Right cardiac atrium (tissue), 5 donors: ENCODE data around the gene TLCD4. TPM values are rescaled to one million over a fixed set of nuclear protein-coding genes. Genes with fewer than 3 reads are reported as not detected.

Experiments used
- ATAC-seq, 2 donors: fragments of 200-7000 bp; cut with Tn5 transposase; one replicate each; pipeline versions ENCODE4 v1.8.0 to v1.9.1; 2020; ENCODE audit warnings: moderate library complexity in 2 of 2, mild to moderate bottlenecking in 1 of 2
- DNase-seq, 3 donors: peaks; one replicate each; pipeline ENCODE4 v3.0.0-alpha.2; 2020
- H3K27ac ChIP-seq: one replicate; pipeline ENCODE4 v1.5.1; 2013; ENCODE audit warnings: mild to moderate bottlenecking, low read length, control low read depth, moderate library complexity
- H3K27me3 ChIP-seq: one replicate; pipeline ENCODE4 v1.6.1; 2013; ENCODE audit not compliant: control insufficient read depth, insufficient read depth
- H3K4me1 ChIP-seq: one replicate; pipeline ENCODE4 v1.6.1; 2013; ENCODE audit warnings: low read length; ENCODE audit not compliant: control insufficient read depth, insufficient read depth
- H3K4me3 ChIP-seq: one replicate; pipeline ENCODE4 v1.5.1; 2013; ENCODE audit warnings: low read length, control low read depth
- H3K9me3 ChIP-seq: one replicate; pipeline ENCODE4 v1.6.1; 2013; ENCODE audit warnings: low read length; ENCODE audit not compliant: control insufficient read depth
- WGBS: extraction: QIAGEN DNeasy Blood & Tissue Kit; methylation state at CpG from one replicate; pipeline ENCODE4 v1.1.7; 2013; 5-methylcytosine and 5-hydroxymethylcytosine counted together
- intact Hi-C, 4 donors: fragments of 100-400 bp; cut with DNase I; formaldehyde crosslinking; loops; one replicate each; pipeline versions ENCODE4 v1.11.0 to v1.14.0; 2022 to 2023
- polyA plus RNA-seq: library from polyadenylated mRNA; stranded (reverse); fragments of 200-250 nt; gene quantifications from one replicate; pipeline ENCODE4 v1.2.3, GENCODE V29; 2013
- total RNA-seq, 4 donors: library from RNA; stranded (reverse); fragmentation: NEBNext Ultra II Directional; extraction: Animal tissue kit (Norgen Biotek cat#: 25700); gene quantifications; one replicate each; pipeline ENCODE4 v1.2.1, GENCODE V29; 2021
- donor health status: healthy with polysubstance abuse.
- donor health status: DM: no; HTN: yes; CAD: no.
- donor health status: DM: no; HTN: no; CAD: no.
- donor health status: DM: no; HTN: yes; CAD: no; lungs with severe emphysema.
- donor health status: DM: yes; HTN: yes; CAD: no.

Gene TLCD4
- total and polyA plus RNA-seq, 5 donors = 18.2 to 91.6 (median 74.8) TPM

DNA sequence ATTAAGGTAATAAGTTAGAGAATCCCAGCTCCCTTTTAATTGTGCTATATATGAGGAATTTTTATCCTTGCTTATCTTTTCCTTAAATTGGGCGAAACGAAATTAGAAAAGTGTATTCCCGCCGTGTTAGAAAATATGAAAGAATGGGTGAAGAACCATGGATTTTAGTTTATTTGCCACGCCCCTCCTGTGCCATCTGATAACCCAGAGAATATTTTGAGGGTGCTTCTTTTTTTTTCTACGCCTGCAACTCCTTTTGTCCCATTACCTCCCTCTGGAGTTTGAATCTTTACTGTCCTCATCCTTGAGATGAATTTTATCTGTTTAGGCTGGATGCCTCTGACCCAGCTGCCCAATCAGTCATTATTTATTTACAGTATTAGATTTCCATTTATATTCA is 1.6 kb downstream of the TLCD4 start:
- ATAC-seq = no peak
- H3K9me3 ChIP-seq = no peaks in the 10 kb centered on the region
- H3K27me3 ChIP-seq = no peaks in the 10 kb centered on the region
- peaks cover 2% of the 10 kb centered on the region for H3K4me1 ChIP-seq
- 87% methylated on average over 6 of the region's 6 CpGs for WGBS
- H3K27ac ChIP-seq = no peak overlapping the region
- H3K4me3 ChIP-seq = peak overlapping the region; percentile 96
- no peak for DNase-seq
- intact Hi-C loops = loop anchor here in 2 of 4 donors (5.0 to 10.0 kb wide), 2 partner anchors 114 to 116 kb away; partner anchors contain the start of gene RWDD3 (in 2 of the 2)

DNA sequence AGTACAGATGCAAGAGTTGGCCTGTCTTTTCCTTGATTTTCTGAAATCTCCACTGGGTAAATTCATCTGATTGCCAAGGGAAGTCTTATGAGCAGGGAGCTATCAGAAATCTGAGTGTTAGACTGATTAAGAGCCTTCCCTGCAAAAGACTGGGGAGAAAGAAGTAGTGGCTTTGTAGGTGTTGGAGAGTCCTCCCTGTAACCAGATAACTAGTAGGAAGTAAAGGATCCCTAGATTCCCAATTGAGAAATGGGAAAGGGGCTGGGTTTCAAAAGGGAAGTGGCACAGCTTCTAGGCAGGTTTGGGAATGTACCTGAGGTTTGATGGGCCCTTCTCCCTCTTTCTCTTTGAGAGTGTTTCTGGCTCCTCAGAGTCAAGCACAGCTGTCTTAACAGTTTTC is 2.1 kb downstream of the TLCD4 start:
- no peak for ATAC-seq
- Histone ChIP-seq H3K4me3 (peak overlapping the region; percentile 96), H3K27ac (no peak overlapping the region)

DNA sequence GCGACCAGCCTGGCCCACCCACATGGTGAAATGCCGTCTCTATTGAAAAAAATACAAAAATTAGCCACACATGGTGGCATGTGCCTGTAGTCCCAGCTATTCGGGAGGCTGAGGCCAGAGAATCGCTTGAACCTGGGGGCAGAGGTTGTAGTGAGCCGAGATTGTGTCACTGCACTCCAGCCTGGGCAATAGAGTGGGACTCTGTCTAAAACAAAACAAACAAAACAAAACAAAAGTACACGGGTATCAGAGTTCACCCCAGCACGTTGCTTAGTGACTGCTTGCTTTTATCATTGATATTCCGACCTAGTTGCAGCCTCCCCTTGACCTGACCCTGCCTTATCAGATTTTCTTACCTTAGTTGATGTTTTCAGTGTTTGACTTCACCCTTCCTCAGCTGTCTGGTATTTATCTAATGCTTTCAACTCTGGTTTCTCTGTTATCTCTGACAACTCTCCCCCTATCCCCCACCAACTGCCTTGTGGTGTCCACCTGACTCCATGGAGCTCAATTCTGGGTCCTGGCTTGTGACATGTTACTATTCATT is 5.1 kb downstream of the TLCD4 start:
- H3K4me3 ChIP-seq = no peak overlapping the region
- 75% methylated on average over 8 of the region's 8 CpGs for WGBS
- no peak for DNase-seq
- H3K4me1 ChIP-seq = peaks cover 2% of the 10 kb centered on the region
- no peak for ATAC-seq
- no peaks in the 10 kb centered on the region for H3K9me3 ChIP-seq
- H3K27me3 ChIP-seq = no peaks in the 10 kb centered on the region
- H3K27ac ChIP-seq = no peak overlapping the region
- intact Hi-C loops = loop anchor here in 1 of 4 donors (10.0 kb wide), 1 partner anchor 113 kb away; the partner anchor contains the start of gene RWDD3

More for the DNA sequence above, 2.1 kb downstream of the TLCD4 start:
- intact Hi-C loops = loop anchor here in 2 of 4 donors (5.0 to 10.0 kb wide), 2 partner anchors 113 to 116 kb away; partner anchors contain the start of gene RWDD3 (in 2 of the 2)
- no peaks in the 10 kb centered on the region for H3K27me3 ChIP-seq
- DNase-seq = no peak
- H3K4me1 ChIP-seq = peaks cover 2% of the 10 kb centered on the region
- no peaks in the 10 kb centered on the region for H3K9me3 ChIP-seq

DNA sequence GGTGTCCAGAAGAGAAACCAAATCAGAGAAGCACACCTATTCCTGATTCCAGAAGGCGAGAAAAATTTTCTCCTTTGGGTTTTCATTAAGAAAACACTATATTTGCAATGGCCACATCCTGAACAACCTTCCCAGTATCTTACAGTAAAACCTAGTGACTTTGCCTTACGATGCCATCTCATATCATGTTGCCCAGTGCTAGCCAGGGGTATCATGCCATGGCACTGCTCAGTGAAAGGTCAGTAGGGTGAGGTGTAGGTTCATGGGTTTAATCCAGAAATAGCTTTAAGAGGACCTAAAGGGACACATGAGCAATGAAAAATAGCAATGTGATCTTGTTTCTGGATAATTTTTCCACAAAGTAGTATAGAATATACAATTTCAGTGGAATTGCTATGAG is 7.2 kb downstream of the TLCD4 start:
- no peak overlapping the region for H3K4me3 ChIP-seq
- DNase-seq (no peak), ATAC-seq (no peak)
- H3K4me1 ChIP-seq = peaks cover 2% of the 10 kb centered on the region
- intact Hi-C loops = loop anchor here in 1 of 4 donors (10.0 kb wide), 1 partner anchor 110 kb away; the partner anchor contains the start of gene RWDD3
- H3K27ac ChIP-seq = no peak overlapping the region
- no peaks in the 10 kb centered on the region for H3K27me3 ChIP-seq
- no peaks in the 10 kb centered on the region for H3K9me3 ChIP-seq
- WGBS = 93% methylated on average over 2 of the region's 2 CpGs

DNA sequence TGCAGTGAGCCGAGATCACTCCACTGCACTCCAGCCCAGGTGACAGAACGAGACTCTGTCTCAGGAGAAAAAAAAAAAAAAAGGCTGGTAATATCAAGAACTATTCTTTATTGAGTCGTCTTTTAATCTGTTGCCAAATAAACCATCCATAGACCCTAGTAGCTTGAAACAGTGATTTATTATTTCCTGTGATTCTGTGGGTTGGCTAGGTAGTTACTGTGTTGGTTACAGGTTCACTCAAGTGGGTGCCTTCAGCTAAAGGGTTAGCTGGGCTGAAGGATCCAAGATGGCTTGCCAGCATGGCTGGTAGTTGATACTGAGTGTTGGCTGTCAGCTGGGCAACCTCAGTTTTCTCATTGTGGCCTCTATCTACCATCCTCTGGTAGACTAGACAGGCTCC is 9.2 kb downstream of the TLCD4 start:
- no peak for ATAC-seq
- no peak for DNase-seq
- no peaks in the 10 kb centered on the region for H3K4me1 ChIP-seq
- no peak overlapping the region for H3K27ac ChIP-seq
- intact Hi-C loops = loop anchor here in 1 of 4 donors (10.0 kb wide), 1 partner anchor 108 kb away; the partner anchor contains the start of gene RWDD3
- 90% methylated on average over 3 of the region's 3 CpGs for WGBS
- no peaks in the 10 kb centered on the region for H3K27me3 ChIP-seq
- H3K4me3 ChIP-seq = no peak overlapping the region
- no peaks in the 10 kb centered on the region for H3K9me3 ChIP-seq

DNA sequence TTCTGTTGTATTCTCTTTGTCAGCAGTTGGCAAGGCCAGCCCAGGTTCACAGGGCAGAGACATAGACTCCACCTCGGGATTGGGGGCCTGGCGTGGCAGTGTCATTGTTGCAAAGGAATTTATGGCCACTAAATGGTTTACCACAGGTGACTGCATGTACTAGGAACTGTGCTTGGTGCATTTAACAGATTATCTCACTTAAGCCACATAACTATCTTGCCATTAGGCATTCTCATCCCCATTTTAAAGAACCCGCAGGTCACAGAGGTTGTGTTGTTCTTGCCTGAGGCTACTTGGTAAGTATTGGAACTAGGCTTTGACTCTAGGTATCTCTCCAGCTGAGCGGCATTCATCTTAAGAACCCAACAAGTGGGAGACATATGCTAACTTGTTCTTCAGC is 9.7 kb downstream of the TLCD4 start:
- Histone ChIP-seq H3K27ac (no peak overlapping the region), H3K4me3 (no peak overlapping the region), H3K27me3 (no peaks in the 10 kb centered on the region), H3K9me3 (no peaks in the 10 kb centered on the region), H3K4me1 (no peaks in the 10 kb centered on the region)
- intact Hi-C loops = loop anchor here in 1 of 4 donors (10.0 kb wide), 1 partner anchor 108 kb away; the partner anchor contains the start of gene RWDD3
- ATAC-seq (no peak), DNase-seq (no peak)
- 95% methylated on average over 4 of the region's 4 CpGs for WGBS

DNA sequence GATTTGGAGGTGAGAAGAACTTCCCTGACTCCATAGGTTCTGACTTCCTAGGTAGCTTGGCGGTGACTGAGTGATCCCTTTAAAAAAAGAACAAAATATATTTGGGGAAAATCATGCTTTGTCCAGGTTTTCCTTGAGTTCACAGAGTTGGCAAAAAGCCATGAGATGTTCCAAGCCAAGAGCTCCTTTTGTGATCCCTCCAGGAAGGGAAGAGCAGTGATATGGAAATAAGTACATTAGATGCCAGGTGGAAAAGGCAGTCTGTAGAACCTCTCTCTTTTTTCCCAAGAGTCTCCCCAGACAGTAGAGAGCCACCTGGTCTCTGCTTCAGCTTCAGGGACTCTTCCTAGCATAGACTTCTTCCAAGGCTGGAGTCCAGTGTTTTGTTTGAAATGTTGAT is 10.2 kb downstream of the TLCD4 start:
- Histone ChIP-seq H3K27ac (no peak overlapping the region), H3K27me3 (no peaks in the 10 kb centered on the region), H3K4me3 (no peak overlapping the region), H3K9me3 (no peaks in the 10 kb centered on the region), H3K4me1 (no peaks in the 10 kb centered on the region)
- no peak for ATAC-seq
- intact Hi-C loops = loop anchor here in 1 of 4 donors (10.0 kb wide), 1 partner anchor 107 kb away; the partner anchor contains the start of gene RWDD3
- 89% methylated on average over 1 of the region's 1 CpG for WGBS
- no peak for DNase-seq

DNA sequence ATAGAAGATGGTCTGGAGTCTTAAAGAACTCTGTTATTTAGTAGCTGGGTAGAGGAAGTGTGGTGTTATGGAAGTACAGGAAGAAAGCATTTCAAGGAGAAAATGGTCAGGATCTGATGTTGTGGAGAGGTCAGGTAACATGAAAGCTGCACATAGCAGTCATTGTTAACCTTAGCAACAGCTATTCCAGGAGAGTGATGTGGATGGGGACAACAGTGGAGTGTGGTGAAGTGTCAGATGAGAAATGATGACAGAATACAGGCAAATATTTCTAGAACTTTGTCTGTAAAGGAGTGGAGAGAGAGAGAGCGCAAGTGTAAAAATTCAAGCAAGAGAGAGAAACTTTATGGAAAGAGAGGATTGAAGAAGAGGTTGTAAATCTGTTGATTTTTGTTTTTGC is 15.6 kb downstream of the TLCD4 start:
- no peaks in the 10 kb centered on the region for H3K27me3 ChIP-seq
- 82% methylated on average over 1 of the region's 1 CpG for WGBS
- no peak overlapping the region for H3K27ac ChIP-seq
- intact Hi-C loops = no loop called here
- no peak overlapping the region for H3K4me3 ChIP-seq
- no peaks in the 10 kb centered on the region for H3K9me3 ChIP-seq
- ATAC-seq (no peak), DNase-seq (no peak)
- peaks cover 5% of the 10 kb centered on the region for H3K4me1 ChIP-seq

DNA sequence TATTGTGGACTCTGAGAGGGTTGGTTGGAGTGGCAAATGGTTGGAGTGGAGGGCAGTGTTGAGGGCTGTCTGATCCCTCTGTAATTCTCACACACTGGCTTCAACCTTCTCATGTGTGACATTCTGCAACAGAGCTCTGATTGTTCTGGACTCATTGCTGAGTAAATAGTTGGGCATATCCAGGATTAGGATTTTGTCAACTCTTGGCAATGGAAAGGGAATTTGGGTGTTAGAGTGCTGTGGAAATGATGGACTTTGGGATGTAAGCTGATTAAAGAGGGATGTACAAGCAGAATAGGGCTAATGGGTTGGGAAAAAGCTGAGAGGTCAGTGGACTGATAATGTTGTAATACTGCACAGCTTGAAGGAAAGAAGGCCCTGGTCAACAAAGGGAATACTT is 16.5 kb downstream of the TLCD4 start:
- no peak overlapping the region for H3K27ac ChIP-seq
- ATAC-seq (no peak), DNase-seq (no peak)
- intact Hi-C loops = no loop called here
- H3K9me3 ChIP-seq = no peaks in the 10 kb centered on the region
- no peak overlapping the region for H3K4me3 ChIP-seq
- H3K27me3 ChIP-seq = no peaks in the 10 kb centered on the region
- peaks cover 5% of the 10 kb centered on the region for H3K4me1 ChIP-seq

DNA sequence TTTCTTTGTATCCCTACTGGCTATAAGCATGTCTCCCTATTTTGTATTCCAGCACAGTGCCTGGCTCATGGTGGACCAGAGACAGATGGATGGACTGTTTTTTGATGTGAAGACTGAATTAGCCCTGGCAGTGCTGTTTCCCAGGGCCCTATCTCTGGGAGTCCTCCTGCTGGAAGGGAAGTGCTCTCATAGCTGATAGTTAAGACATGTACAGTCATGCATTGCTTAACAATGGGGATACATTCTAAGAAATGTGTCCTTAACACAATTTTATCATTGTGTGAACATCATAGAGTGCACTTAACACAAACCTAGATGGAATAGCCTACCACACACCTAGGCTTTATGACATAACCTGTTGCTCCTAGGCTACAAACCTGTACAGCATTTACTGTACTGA is 21.1 kb downstream of the TLCD4 start:
- DNase-seq (no peak), ATAC-seq (no peak)
- H3K27me3 ChIP-seq = no peaks in the 10 kb centered on the region
- no peaks in the 10 kb centered on the region for H3K9me3 ChIP-seq
- intact Hi-C loops = no loop called here
- peaks cover 5% of the 10 kb centered on the region for H3K4me1 ChIP-seq
- no peak overlapping the region for H3K4me3 ChIP-seq
- no peak overlapping the region for H3K27ac ChIP-seq

DNA sequence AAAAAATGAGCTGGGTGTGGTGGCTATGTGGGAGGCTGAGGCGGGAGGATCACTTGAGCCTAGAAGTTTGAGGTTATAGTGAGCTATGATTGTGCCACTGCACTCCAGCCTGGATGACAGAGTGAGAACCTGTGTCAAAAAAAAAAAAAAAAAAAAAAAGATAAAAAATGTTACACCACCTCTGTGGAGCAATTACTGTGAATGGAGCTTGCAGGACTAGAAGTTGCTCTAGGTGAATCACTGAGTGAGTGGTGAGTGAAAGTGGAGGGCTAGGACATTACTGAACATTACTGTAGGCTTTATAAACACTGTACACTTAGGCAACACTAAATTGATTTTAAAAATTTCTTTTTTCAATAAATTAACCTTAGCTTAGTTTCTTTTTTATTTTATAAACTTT is 21.9 kb downstream of the TLCD4 start:
- DNase-seq (no peak), ATAC-seq (no peak)
- H3K9me3 ChIP-seq = no peaks in the 10 kb centered on the region
- WGBS = 100% methylated on average over 1 of the region's 1 CpG
- H3K4me1 ChIP-seq = peaks cover 5% of the 10 kb centered on the region
- no peaks in the 10 kb centered on the region for H3K27me3 ChIP-seq
- intact Hi-C loops = no loop called here
- no peak overlapping the region for H3K27ac ChIP-seq
- H3K4me3 ChIP-seq = no peak overlapping the region

DNA sequence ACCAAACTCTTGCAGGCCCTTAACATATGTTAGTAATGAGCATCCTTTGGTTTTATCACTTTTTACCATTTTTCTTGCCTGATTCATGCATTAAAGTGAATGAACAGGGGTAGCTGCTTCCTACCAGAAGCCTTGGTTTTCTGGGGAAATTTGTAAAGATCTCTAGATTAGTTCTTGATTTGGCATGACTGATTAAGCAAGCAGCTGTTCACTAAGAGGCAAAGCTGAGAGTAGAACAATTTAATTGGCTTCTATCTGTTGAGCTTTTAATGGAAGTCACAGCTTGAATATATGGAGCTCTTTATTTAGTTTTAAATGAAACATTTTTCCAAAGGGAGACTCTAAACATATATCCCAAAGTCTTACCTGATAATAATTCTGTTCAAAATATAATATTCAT is 23.6 kb downstream of the TLCD4 start:
- no peak overlapping the region for H3K27ac ChIP-seq
- no peak overlapping the region for H3K4me3 ChIP-seq
- H3K9me3 ChIP-seq = no peaks in the 10 kb centered on the region
- intact Hi-C loops = no loop called here
- peaks cover 2% of the 10 kb centered on the region for H3K4me1 ChIP-seq
- no peak for DNase-seq
- H3K27me3 ChIP-seq = no peaks in the 10 kb centered on the region
- ATAC-seq = no peak
